Measurements from ENCODE around the gene DCUN1D1. TPM values are rescaled to one million over a fixed set of nuclear protein-coding genes. Genes with fewer than 3 reads are reported as not detected.

The DCUN1D1 gene
- total and polyA plus RNA-seq, 2 of the 13 experiments (the other 11 are each of a cell fraction or from before 2014, with no cell fraction given): 10.5 to 39.7 TPM

- intact Hi-C loops (cut with micrococcal nuclease; ENCODE audit: unreplicated experiment) (no loop called here), in situ Hi-C loops (cut with HindIII; ENCODE audit: extremely low pct_ligation_motif_present, low pct_unique_long_range_greater_than_20kb) (no loop called here)
- FAIRE-seq: no peak
- H3K27ac ChIP-seq (ENCODE audit: extremely low read length, insufficient read depth, low read length): no peak overlapping the region
- H3K4me2 ChIP-seq (ENCODE audit: low read depth, low read length): no peak overlapping the region
- POLR2A ChIA-PET: no interaction called here
- H3K27me3 ChIP-seq (ENCODE audit: control insufficient read depth in 1 of 2, insufficient read depth in 2 of 2, low read length in 2 of 2): no peaks in the 10 kb centered on the region
- no peaks in the 10 kb centered on the region for H3K36me3 ChIP-seq (replicated peaks in 1 of 2; ENCODE audit: control insufficient read depth in 1 of 2, insufficient read depth in 2 of 2, low read length in 2 of 2)
- 96% methylated on average over 4 of the region's 4 CpGs for WGBS (ENCODE audit: low lambda C conversion rate)
- no peak overlapping the region for H3K4me3 ChIP-seq (replicated peaks in 1 of 3; ENCODE audit: insufficient read depth in 1 of 3, low read depth in 2 of 3, low read length in 3 of 3)
- peaks cover 16% of the 10 kb centered on the region for H3K4me1 ChIP-seq (ENCODE audit: insufficient read depth, low read length)
- TF ChIP-seq RBM39 (IDR thresholded peaks at IDR 0.05; ENCODE audit: low read depth, low read length, poor library complexity, severe bottlenecking) (no peak), ZNF326 (CRISPR knock-in tag; IDR thresholded peaks at IDR 0.05; ENCODE audit: borderline replicate concordance) (no peak), EZH2 (conservative IDR thresholded peaks at IDR 0.05; ENCODE audit: low read depth, low read length) (no peak), ZNF790 (CRISPR knock-in tag; IDR thresholded peaks at IDR 0.05; ENCODE audit: borderline replicate concordance) (no peak), MIXL1 (CRISPR knock-in tag; IDR thresholded peaks at IDR 0.05) (no peak), FLYWCH1 (CRISPR knock-in tag; IDR thresholded peaks at IDR 0.05) (no peak), E2F5 (CRISPR knock-in tag; conservative IDR thresholded peaks at IDR 0.05) (no peak), ZNF766 (CRISPR knock-in tag; IDR thresholded peaks at IDR 0.05; ENCODE audit: borderline replicate concordance) (no peak), RXRA (CRISPR knock-in tag; IDR thresholded peaks at IDR 0.05) (no peak)
- TF ChIP-seq, protein P1, sequence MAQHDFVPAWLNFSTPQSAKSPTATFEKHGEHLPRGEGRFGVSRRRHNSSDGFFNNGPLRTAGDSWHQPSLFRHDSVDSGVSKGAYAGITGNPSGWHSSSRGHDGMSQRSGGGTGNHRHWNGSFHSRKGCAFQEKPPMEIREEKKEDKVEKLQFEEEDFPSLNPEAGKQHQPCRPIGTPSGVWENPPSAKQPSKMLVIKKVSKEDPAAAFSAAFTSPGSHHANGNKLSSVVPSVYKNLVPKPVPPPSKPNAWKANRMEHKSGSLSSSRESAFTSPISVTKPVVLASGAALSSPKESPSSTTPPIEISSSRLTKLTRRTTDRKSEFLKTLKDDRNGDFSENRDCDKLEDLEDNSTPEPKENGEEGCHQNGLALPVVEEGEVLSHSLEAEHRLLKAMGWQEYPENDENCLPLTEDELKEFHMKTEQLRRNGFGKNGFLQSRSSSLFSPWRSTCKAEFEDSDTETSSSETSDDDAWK (CRISPR knock-in tag; IDR thresholded peaks at IDR 0.05): no peak
- H2AFZ ChIP-seq (ENCODE audit: low read length): no peak overlapping the region
- no peak overlapping the region for H3K9ac ChIP-seq (ENCODE audit: insufficient read depth, low read depth, low read length)
- H4K20me1 ChIP-seq (ENCODE audit: insufficient read depth, low read length): no peaks in the 10 kb centered on the region
- no peaks in the 10 kb centered on the region for H3K79me2 ChIP-seq (ENCODE audit: insufficient read depth, low read length)
- no peaks in the 10 kb centered on the region for H3K9me3 ChIP-seq (ENCODE audit: low read length)
- DNase-seq (ENCODE audit: low spot score): no peak
- no peak for ATAC-seq
- CTCF ChIA-PET (ENCODE audit: low intra/inter-chr PET ratio, low total read pairs): no interaction called here
- BruUV-seq (replicated peaks): no TSS peak
These were observed 88.1 kb downstream of the DCUN1D1 start for GRCh38 chr3:182892226-182892625.
